NCI-H128 (cell line): Measurements from ENCODE around the gene CERT1.
"Not testable (repeated sequence)": the region's sequence is repeated elsewhere in the genome, so short reads cannot be mapped to it uniquely, and the experiment has no call there.

Experiments
- DNase-seq: peaks from one replicate; lab custom pipeline; 2025; ENCODE audit not compliant: unreplicated experiment; lab: John Stamatoyannopoulos, UW

Gene CERT1

DNA sequence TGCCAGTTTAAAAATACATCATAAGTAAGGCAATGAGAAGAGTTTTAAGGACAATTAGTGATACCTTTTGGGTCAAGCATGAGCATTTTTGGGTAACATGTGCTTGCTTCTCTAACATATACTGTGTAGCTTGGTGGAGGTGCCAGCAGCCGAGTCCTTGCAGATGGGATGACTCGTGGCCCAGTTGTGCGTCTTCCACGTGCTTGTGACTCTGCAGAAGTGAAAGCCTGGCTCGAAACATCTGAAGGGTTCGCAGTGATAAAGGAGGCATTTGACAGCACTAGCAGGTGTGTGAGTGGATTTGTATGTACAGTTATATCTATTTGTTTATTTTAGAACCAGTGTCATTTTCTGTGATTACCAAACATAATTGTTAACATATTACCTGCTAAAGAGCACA, 156.2 kb downstream of the CERT1 start:
- DNase-seq: no peak

GRCh38 chr5:75351139-75351926, 160.1 kb downstream of the CERT1 start:
- DNase-seq: no peak

- DNase-seq: no peak
Measured at GRCh38 chr5:75349663-75350062, 161.8 kb downstream of the CERT1 start.

DNA sequence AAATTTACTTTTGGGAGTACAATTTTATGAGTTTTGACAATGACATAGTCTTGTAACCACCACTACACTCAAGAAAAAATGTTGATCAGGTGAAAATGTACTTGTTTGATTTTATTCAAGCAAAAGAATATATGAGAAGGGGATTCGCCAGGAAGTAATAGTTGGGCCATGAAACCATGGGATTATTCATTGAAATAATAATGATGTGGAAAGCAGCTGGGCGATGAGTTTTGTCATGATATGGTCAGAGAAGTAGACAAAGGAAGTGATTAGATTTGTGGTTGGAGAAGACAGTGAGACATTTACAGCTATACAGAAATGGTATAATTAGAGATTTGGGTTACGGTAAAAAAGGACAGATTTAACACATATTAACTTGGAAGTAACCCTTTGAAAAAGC, 163.2 kb downstream of the CERT1 start:
- no peak for DNase-seq

- no peak for DNase-seq
Measured at GRCh38 chr5:75342836-75343235, 168.6 kb downstream of the CERT1 start.

GRCh38 chr5:75341934-75342333, 169.5 kb downstream of the CERT1 start:
- no peak for DNase-seq

DNA sequence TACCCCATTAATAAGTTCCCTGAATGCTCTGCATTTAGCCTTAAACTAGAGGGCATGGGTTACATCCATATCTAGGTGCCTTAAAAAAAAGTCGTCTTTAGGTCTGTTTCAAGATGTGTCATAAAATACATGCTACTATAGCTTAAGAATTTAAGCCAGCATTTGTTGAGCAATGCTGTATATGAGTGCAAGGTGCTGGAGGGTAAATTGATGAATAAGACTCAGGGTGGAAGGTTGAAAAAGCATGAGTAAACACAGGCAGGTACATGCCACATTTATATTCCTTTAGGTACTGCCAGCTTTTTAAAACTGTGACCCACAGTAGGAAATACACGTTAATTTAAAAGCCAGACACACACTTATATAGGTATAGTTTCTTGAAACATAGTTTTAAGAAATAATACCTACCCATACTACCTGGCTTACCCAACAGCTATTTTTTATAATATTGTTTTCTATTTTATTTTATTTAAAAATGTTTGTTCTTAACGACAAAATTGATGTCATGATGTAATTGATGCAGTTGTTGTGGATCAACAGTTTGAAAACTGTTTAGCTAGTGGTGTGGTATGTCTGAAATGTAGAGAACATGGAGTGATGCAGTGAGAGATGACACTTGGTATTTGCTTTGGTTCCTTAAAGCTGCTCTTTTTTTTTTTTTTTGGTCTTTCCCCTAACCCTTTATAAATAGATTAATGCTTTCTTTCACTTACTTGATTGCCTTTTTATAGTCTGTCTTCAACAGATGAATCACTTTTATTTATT, 170.5 kb downstream of the CERT1 start:
- no peak for DNase-seq

DNA sequence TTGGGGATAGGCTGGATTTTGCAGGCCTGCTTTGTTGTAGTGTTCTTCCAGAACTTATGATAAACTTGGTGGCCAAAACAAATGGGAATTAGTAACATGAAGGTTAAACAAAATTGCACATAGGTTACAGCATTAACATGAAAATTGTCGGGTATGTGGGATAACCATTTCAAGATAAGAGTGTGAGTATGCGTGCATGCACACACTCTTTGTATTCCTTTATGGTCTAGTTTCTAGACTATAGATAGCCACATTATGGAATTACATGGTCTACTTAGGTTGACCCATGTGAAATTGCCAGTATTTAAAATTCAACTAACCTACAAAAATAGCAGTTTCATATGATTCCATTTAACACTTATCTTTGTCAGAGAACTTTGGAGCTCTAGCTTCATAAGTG, 173.0 kb downstream of the CERT1 start:
- DNase-seq: no peak

DNA sequence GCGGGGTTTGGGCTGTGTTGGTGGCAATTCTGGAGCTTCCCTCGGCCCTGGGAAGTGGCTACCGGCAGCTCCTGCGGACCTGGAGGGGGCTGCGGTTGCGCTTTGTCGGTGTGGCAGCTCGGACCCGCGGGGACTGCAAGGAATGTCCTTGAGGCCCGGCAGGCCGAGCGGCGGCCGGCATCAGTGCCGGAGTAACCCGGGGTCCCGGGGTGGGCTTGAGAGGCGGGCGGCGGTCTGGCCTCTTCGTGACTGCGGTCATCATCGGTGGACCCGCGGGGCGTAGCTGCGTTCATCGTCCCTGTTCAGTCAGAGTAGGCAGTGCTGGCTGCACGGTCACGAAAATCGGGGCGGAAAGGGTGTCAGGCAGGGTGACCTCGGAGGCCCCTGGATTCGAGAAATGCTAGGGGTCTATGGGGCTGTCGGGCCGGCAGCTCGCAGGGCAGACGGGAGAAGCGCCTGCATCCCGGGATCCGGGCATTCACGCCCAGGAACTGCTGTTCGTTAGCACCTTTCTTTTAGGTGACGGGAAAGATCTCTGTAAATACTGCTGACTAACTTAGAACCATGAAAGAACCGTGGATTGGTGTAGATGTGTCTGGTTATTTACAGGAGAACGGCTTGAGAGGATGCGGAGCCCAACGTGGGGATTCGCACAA, 173.9 kb downstream of the CERT1 start:
- no peak for DNase-seq

GRCh38 chr5:75336615-75337336, 174.7 kb downstream of the CERT1 start, which contains the start of gene HMGCR:
Gene HMGCR, plus strand, starts transcription at chr5:75337220. Its CDS starts 5,386 bp downstream, at chr5:75342606.
- peak; percentile 95 for DNase-seq

- no peak for DNase-seq
Measured at GRCh38 chr5:75335952-75336614, 175.3 kb downstream of the CERT1 start.

GRCh38 chr5:75335486-75335885, 175.9 kb downstream of the CERT1 start:
- DNase-seq: no peak

- not testable (repeated sequence) for DNase-seq
Measured at GRCh38 chr5:75334413-75334812, 177.0 kb downstream of the CERT1 start.

- not testable (repeated sequence) for DNase-seq
Measured at GRCh38 chr5:75333759-75334158, 177.7 kb downstream of the CERT1 start.

- no peak for DNase-seq
Measured at GRCh38 chr5:75331095-75332090, 180.0 kb downstream of the CERT1 start.

DNA sequence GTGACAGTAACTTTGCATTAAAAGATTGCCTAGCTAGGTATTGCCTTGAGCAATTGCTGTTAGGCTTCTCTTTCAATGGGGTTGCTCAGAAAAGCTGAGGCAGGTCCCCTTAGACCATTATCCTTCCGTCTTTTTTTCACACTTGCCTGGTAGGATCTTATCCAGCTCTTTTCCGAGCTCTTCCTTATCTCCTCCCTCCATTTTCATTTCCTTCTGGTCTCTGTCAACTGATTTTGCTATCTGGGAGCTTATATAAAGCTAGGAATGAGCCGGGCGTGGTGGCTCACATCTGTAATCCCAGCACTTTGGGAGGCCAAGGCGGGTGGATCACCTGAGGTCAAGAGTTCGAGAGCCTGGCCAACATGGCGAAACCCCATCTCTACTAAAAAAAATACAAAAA, 181.0 kb downstream of the CERT1 start:
- DNase-seq: no peak
